Measurements from ENCODE around the gene SRSF1.

SRSF1 gene

GRCh38 chr17:58010067-58010799, 3.2 kb upstream of the SRSF1 start:
- no peak for DNase-seq (ENCODE audit: low read depth in 2 of 2)

GRCh38 chr17:58007781-58008706, 998 bp upstream of the SRSF1 start:
- no peak for DNase-seq (ENCODE audit: low read depth in 2 of 2)

- DNase-seq (ENCODE audit: low read depth in 2 of 2) = peak; percentile 13 to 16
Observed at GRCh38 chr17:58006560-58006923, 504 bp downstream of the SRSF1 start.

- no peak for DNase-seq (ENCODE audit: low read depth in 2 of 2)
Observed at GRCh38 chr17:58005728-58006559, 1.1 kb downstream of the SRSF1 start.

- no peak for DNase-seq (ENCODE audit: low read depth in 2 of 2)
Observed at GRCh38 chr17:58005031-58005727, 1.9 kb downstream of the SRSF1 start.

- DNase-seq (ENCODE audit: low read depth in 2 of 2) = no peak
Observed at GRCh38 chr17:58004060-58004459, 3.0 kb downstream of the SRSF1 start.

GRCh38 chr17:58002973-58003372, 4.1 kb downstream of the SRSF1 start:
- no peak for DNase-seq (ENCODE audit: low read depth in 2 of 2)

- no peak for DNase-seq (ENCODE audit: low read depth in 2 of 2)
Observed at GRCh38 chr17:58002154-58002948, 4.7 kb downstream of the SRSF1 start.

GRCh38 chr17:58001461-58002124, 5.5 kb downstream of the SRSF1 start:
- DNase-seq (ENCODE audit: low read depth in 2 of 2) = no peak

GRCh38 chr17:57999496-58000017, 7.5 kb downstream of the SRSF1 start:
- no peak for DNase-seq (ENCODE audit: low read depth in 2 of 2)

- DNase-seq (ENCODE audit: low read depth in 2 of 2) = no peak
Observed at GRCh38 chr17:57999010-57999495, 8.0 kb downstream of the SRSF1 start.

- DNase-seq (ENCODE audit: low read depth in 2 of 2) = no peak
Observed at GRCh38 chr17:57997085-57997809, 9.8 kb downstream of the SRSF1 start.

- peak in 1 of 2 donors; percentile 13 for DNase-seq (ENCODE audit: low read depth in 2 of 2)
Observed at GRCh38 chr17:57995076-57995956, 11.7 kb downstream of the SRSF1 start.

- no peak for DNase-seq (ENCODE audit: low read depth in 2 of 2)
Observed at GRCh38 chr17:57994436-57994835, 12.6 kb downstream of the SRSF1 start.

- DNase-seq (ENCODE audit: low read depth in 2 of 2) = no peak
Observed at GRCh38 chr17:57993471-57994365, 13.3 kb downstream of the SRSF1 start.

GRCh38 chr17:57991537-57991936, 15.5 kb downstream of the SRSF1 start:
- DNase-seq (ENCODE audit: low read depth in 2 of 2) = no peak

- no peak for DNase-seq (ENCODE audit: low read depth in 2 of 2)
Observed at GRCh38 chr17:57990037-57990436, 17.0 kb downstream of the SRSF1 start.

All from stimulated activated CD8-positive, alpha-beta memory T cell treated with anti-CD3 and anti-CD28 coated beads, Interleukin-7, amount 100 ng/mL, for 1 hour (primary cell).